NCI-H2196 treated with DMSO at 0.1 percent for 48 hours (cell line): ENCODE data around the gene KCNMA1.
"Not testable (repeated sequence)": the region's sequence is repeated elsewhere in the genome, so short reads cannot be mapped to it uniquely, and the experiment has no call there.

Experiments
- DNase-seq: peaks from one replicate; lab custom pipeline; 2025; ENCODE audit not compliant: unreplicated experiment; lab: John Stamatoyannopoulos, UW

KCNMA1 gene

DNA sequence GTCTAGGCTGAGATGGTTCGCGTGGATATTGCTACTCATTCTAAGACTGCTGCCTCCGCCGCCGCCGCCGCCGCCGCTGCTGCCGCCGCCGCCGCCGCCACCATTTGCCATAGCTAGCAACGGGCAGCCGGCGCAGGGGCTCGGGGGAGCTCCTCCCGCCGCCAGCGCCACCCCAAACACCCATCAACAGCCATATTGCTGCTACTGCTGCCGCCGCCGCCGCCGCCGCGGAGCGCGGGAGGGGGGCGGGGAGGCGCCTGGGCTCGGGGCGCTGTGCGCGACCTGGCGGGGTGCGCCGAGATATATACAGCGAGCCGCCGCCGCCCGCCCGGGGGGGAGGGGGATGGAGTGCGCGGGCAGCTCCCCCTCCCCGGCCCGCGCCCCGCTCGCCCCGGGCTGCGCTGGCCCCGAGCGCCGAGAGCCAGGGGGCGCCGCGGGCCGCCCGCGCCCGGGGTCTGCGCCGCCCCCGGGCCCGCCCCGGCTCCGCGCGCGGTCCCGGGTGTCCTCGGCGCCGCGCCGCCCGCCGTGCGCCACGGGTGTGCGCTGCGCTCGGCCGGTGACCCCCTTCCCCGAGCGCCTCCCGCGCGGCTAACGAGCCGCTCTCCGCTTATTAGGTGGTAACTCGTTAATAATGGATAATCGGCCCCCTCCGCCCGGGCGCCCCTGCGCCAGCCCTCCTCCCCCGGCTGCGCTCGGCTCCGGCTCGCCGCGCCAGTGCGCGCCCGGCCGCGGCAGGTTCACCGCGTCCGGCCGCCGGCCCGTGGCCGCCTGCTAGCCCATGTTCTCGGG is at the start of gene KCNMA1:
TSS of gene KCNMA1 (minus strand) at position 277 of the 789 bp plus-strand sequence.
- DNase-seq, result no peak

DNA sequence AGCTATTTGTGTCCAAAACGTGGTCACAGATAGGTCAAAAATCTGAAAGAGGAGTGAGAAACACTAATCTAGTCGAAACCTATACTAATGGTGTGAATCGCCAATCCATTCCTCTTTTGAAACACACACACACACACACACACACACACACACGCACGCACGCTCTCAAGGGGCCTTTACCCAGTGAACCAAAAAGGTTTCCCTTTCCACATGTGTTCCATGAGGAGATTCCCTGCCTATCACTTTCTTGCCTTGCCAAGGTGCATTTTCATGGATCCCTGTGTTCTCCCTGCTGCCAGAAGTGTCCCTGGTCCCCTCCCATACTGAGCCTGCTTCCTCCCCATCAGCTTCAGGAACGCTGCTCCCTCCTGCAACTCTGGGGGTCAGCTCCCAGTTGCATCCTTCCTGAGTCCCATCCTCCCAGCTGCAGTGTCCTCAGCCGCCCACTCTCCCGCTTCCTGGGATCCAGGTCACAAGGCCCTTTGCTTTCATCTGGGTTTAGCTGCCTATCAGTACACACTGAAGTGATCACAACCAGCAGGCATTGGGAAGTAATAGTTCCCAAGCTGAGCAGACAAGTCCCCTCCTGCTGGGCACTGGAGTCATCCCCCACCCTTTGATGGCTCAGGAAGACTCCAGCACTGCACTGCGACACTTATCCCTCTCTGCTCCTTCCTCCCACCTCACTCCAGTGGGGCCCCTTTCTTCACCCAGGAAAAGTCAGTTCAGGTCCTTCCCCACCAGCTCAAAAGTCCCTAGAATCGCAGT is 49.2 kb upstream of the KCNMA1 start:
- no peak for DNase-seq

DNA sequence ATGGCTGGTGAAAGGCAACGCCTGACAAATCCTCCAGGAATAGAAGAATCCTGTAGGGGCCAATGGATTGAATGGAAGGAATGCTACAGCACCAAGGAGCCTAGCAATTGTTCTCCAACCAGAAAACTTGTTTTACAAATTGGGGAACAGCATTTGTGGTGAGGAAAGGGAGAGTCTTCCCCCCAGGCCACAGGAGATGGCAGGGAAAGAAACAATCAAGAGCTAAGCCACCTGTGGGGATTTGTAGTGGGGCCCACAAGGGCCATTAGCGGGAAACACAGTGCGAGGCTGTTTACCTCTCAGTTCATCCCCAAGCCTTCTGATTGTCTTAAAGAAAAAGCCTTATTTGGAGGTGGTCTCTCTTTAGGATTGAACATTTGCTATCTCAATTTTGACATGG is 48.5 kb upstream of the KCNMA1 start:
- no peak for DNase-seq

DNA sequence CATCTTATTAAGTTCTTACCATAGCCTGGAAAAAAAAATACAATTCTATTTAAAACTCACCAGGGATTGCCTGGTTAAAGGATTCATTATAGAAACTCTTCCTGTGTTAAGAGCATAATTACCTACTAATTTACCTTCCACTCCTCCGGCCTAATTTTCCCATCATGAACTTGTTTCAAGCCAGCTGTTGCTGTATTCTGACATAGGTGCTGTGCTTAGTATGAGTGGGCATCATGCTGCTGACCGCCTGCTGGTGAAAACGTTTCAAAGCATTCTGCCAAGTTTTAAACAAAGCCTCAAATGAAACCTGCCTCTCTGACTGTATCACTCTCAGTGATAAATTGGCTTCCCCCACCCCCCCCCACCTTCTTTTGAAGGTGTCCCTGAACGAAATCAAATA is 47.8 kb upstream of the KCNMA1 start:
- no peak for DNase-seq

DNA sequence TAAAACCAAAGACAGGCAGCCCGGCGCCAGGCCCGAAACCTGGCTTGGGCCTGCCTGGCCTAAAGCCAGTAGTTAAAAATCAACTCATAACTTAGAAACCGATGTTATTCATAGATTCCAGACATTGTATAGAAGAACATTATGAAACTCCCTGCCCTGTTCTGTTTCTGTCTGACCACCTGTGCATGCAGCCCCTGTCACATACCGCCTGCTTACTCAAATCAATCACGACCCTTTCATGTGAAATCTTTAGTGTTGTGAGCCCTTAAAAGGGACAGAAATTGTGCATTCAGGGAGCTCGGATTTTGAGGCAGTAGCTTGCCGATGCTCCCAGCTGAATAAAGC is 45.5 kb upstream of the KCNMA1 start:
- not testable (repeated sequence) for DNase-seq

DNA sequence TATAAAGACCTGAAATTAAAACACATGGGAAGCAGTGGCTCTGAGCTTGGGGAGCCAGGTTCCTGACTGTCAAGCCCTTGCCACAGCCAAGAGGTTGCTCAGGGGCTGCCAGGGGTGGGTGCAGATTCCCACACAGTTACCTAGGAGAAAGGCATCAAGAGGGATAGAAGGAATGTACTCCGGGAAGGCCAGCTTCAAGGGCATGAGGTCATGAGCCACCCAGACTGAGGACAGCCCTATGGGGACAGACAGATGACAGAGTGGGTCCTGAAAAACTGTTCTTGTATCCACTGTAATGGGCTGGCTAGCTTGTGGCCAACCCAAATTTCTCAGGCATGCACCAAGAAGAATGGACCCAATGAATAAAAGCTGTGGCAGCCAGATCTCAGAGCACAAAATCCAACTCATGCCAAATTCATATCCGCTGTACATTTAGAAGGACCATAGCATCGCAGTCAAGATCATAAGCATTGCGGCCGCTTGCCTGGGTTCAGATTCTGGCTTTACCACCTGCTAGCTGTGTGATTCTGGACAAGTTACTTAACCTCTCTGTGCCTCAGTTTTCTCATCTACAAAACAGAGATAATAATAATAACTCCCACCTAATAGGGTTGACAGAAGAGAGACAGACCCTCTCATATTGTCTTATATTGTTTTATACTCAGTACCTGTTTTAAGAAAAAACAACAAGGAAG is 44.9 kb upstream of the KCNMA1 start:
- no peak for DNase-seq

DNA sequence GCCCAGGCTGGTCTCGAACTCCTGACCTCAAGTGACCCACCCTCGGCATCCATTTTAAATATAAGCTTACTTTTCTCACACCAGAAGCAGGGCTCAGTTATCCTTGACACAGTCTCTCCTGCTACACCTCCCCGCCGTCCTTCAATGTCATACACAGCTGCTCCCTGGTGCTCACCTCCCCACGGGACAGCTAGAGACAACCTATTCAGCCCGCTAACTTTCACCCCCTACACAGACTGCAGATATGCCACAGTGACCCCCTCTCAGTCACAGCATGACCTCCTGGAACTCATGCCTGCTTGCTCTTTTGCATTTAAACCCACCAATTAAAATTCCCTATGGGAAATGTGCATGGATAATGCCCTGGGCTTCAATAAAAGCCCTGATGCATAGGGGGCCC is 44.2 kb upstream of the KCNMA1 start:
- DNase-seq, result no peak

DNA sequence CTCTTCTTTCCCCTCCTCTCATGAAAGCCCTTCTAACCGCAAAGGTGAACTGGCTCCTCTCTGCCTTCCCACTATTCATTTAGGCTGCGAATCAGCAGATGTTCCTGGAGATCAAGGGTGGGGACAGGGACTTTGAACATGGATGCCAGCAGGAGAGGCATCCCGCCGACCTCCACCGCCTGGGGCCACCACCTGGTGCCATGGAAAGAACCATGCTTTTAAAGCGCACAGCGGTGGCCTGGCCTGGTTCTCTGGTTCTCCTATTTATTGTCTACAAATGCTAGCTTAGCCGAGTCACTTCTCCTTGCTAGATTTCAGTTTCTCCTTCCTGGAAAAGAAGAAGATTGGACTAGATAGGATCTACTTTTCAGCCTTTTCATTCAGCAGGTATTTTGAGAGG is 43.2 kb upstream of the KCNMA1 start:
- DNase-seq, result no peak

DNA sequence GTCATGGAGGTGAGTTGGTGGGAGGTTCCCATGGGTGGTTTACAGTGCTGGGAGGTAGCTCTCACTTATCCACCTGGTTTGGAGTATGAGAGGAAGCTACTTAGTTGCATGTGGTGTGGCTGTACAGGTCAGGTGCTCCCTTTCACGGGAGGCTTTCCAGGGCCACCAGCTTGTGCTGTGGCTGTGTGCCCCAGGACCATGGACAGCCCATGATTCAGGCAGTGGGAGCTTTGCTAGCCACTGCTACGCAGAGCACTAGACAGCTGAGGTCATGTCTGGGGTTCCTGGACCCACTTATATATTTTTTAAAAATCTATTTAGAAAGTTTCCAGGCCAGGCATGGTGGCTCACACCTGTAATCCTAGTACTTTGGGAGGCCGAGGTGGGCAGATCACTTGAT is 42.5 kb upstream of the KCNMA1 start:
- no peak for DNase-seq

DNA sequence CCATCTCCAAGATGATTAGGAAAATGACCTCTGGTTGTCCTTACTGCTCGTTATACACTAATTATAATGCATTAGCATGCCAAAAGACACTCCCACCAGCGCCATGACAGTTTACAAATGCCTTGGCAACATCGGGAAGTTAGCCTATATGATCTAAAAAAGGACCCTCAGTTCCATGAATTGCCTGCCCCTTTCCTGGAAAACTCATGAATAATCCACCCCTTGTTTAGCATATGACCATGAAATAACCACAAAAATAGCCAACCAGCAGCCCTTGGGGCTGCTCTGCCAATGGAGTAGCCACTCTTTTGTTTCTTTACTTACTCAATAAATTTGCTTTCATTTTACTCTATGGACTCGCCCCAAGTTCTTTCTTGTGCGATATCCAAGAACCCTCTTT is 41.6 kb upstream of the KCNMA1 start:
- no peak for DNase-seq

DNA sequence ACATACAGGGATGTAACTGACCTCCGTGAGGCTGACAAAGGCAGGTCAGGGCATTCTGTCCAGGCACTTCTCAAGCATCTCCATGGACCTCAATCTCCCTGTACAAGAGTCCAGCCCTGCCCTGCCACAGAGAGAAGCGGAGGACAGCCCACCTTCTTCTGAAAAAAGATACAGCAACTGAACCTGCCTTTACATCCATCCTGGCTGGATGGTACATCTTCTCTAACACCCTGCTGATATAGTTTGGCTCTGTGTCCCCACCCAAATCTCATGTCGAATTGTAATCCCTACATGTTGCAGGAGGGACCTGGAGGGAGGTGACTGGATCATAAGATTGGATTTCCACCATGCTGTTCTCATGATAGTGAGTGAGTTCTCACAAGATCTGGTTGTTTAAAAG is 40.5 kb upstream of the KCNMA1 start:
- DNase-seq, result no peak

DNA sequence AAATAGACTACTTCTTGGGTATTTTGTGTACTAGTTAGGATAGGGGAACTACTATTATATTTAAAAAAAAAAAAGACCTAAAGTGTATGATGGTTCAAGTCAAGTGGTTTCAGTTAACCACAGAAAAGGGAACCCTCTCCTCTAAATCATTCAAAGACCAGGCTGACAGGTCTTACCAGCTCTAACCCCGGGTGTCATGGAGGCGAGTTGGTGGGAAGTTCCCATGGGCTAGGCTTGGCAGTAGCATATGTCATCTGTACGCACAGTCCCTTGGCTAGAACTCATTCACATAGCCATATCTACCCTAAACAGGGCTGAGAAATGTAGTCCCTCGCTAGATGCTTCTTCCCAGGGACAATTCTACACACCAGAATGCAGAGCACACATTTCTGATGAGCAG is 37.7 kb upstream of the KCNMA1 start:
- DNase-seq, result no peak

DNA sequence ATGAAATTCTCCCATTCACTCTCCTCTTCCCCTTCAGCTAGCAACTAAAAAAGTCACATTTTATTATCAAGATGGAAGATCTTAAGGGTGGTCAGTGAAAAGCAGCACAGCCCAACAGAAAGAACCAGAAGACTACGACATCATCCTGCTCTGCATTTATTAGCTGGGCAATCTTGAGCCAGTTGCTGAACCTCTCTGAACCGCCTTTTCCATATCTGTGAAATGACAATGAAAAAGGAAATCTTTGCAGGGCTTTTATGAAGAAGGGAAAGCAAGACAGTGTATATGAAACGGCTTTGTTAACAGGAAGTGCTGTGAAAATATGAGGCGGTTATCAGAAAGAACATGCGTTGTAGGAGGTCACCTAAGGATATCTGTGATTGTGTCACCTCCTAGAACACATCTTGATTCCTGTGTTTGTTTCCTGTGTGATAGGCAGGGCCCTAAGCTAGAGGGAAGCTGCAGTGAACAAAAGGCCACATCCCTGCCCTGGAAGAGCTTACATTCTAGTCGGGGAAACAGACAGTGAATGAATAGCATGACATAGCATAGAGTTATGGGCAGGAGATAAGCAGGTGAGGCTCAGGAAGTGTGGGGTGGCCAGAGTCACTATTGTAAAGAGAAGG is 36.0 kb upstream of the KCNMA1 start:
- no peak for DNase-seq

DNA sequence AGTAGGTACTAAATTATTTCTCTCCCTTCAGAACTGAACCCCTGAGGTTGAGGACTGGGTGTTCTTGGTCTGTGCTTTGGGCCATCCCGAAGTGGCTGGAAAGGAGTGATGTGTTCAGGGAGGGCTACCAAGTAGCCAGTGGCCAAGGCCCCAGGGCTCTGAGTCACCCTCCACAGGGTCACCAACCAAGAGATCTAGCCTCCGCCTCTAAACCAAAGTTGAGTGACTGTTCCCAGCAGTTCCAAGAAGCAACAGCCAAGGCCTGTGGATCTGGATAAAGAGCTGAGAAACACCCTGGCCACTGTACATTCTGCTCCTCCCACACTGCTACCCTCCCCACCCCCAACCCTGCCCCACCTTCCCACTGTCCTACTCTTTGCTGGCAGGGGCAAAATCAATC is 35.5 kb upstream of the KCNMA1 start:
- DNase-seq, result no peak

DNA sequence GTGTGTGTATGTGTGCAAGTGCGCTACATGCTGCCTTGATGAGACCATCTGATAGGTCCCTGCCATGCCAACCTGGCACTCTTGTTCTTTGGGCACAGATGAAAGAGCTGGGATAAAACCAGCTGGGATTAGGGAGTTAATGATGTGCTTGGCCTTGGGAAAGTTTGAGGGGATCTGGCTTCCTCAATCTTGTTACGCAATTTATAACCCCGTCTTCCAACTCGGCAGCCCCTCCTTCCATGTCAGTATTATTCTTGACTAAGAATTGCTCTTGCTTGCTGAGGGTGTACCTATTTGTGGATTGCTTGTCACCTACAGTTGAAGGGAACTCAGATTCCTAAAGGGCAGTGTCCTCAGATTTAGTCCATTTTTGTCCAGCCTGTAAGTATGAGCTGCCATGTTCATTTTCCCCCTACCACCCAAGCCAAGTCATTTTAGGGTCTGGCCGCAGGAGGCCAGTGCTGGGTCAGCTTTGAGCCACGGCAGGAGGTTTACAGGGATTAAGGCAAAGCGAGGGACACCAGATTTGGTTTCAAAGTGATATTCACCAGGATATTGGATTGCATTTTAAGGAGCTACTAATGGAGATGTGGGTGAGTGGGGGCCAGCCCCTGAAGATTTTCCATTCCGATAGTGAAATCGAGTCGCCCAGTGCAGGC is 34.1 kb upstream of the KCNMA1 start:
- no peak for DNase-seq

DNA sequence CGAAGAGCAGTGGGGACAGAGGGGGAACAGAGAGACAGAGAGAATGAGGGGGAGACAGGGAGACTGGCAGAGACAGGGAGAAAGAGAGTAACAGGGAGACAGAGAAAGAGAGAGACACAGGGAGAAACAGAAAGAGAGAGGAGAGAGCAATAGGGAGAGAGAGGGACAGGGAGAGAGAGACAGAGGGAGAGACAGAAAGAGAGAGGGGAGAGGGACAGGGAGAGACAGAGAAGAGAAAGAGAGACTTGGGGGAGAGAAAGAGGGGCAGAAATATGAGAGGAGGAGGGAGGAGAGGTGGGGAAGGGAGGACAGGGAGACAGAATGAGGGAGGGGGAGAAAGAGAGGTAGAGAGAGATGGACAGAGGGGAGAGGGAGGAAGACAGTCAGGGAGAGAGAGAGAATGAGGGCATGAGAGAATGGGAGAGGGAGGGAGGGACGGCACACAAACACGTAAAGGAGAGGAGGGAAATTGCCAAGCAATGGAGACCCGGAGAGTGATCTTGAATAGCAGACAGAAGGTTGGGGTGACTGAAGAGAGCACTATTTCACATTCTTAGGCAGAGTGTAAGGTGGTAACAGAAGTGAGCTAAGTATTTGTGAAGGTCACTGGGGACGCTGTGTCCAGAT is 33.3 kb upstream of the KCNMA1 start:
- no peak for DNase-seq

DNA sequence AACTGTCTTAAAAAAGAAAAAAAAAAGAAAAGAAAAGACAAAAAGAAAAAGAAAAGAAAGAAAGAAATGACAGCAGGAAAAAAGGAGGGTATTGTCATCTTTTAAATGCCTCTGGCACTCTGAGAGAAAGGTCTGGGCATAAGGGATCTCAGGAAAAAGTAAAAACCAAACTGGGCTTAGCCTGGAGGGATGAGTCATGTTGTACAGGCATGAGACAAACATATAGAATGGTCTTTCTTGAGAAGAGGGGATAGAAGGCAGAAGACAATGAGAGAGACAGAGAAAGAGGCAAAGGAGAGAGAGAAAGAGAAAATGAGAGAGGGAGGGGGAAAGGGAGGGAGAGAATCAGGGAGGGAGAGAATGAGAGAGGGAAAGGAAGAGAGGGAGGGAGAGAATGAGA is 32.3 kb upstream of the KCNMA1 start:
- no peak for DNase-seq

DNA sequence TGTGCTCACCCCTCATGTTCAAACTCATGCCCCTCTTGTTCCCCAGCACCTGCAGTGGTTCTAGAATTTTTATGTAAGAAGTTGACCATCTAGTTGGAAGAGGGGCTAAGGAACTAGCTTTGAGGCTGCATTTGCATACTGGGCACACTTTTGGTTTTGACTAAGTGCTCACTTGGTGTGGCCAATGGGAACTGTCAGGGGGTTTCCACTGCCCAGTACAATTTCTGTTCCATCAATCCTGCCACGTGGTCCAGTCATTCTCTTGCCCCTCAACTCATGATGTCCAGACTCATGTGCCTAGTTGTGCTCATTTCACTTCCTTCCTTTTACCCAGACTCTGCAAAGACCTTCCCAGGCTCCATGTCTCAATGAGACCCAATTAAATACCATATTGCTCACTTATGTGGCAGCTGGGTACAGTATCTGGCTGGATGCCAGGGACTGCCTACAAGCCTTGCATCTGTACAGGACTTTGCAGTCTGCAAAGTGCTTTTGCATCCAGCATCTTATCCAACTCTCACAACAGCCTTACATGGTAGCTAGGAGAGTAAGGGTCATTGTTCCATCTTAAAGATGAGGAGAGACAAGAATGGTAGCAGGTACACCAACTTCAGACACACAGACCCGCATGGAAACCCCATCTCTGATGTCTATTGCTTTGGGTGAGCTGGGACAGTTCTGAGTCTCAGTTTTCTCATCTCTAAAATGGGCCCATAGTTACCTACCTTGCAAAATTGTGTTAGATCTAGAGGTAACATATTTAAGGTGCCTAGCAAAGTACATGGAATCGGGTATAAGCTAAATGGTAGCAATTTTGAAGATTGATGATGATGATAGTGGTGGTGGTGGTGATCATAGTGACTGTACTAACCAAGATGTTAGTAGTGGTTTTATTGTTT is 30.1 kb upstream of the KCNMA1 start:
- no peak for DNase-seq

DNA sequence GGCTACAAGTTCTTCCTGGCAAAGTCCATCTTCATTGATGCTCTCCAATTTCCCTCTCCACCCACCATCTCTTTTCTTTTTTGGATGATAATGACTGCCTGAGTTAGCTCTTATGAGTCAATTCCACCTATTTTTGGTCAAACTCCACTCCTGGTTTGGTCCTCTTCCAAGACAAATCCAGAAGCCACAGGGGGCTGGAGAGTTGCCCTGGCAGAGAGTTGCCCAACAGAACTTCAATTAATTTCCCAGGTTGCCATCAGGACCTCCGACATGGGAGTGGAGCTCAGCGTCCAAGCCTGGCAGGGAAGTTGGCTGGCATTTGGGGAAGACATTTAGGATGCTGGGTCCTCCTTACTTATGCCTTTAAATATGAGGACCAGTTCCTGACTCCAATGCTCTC is 29.2 kb upstream of the KCNMA1 start:
- DNase-seq, result no peak

DNA sequence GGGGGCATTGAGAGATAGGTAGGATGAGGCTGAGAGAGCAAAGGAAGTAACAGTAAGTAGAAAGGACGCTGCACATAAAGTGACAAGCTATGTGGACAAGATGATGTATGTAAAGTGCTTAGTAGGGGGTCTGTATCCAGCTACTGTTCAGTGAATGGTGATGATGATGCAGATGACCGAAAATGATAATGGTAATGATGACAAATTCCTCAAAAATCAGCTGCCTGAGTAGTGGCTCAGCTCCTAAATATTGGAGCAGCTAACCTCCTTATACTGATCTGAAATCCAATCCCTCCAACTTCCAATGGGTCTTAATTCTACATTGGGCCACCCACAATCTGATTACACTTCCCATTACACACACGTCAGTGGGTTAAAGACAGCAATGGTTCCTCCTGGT is 27.1 kb upstream of the KCNMA1 start:
- no peak for DNase-seq
